Loucy (cell line): ENCODE results near the gene CD28.

Experiments used
- H2AFZ ChIP-seq: fragments of 200-600 bp; sonication (generic); 2 replicates; pipeline ENCODE4 v1.6.0; 2016; ENCODE audit warnings: antibody characterized with exemption, mild to moderate bottlenecking, low read length, moderate library complexity
- H3F3A ChIP-seq: fragments of 200-600 bp; 2 replicates; pipeline ENCODE4 v1.6.0; 2016; ENCODE audit warnings: antibody characterized with exemption, low read depth, mild to moderate bottlenecking
- H3K27me3 ChIP-seq: fragments of 200-600 bp; sonication (generic); 2 replicates; pipeline ENCODE4 v1.6.1; 2014; ENCODE audit warnings: low read length, mild to moderate bottlenecking; ENCODE audit not compliant: insufficient read depth, poor library complexity, severe bottlenecking
- H3K36me3 ChIP-seq: fragments of 200-600 bp; sonication (generic); 2 replicates; pipeline ENCODE4 v1.6.1; 2016; ENCODE audit warnings: low read length; ENCODE audit not compliant: insufficient read depth
- H3K4me1 ChIP-seq: fragments of 200-600 bp; sonication (generic); 2 replicates; pipeline ENCODE4 v1.5.1; 2014; ENCODE audit warnings: low read length, mild to moderate bottlenecking; ENCODE audit not compliant: insufficient read depth, poor library complexity, severe bottlenecking
- H3K4me2 ChIP-seq: fragments of 200-600 bp; sonication (generic); 2 replicates; pipeline ENCODE4 v1.6.0; 2014; ENCODE audit warnings: antibody characterized with exemption, low read length, low read depth, mild to moderate bottlenecking; ENCODE audit not compliant: poor library complexity, severe bottlenecking
- H3K4me3 ChIP-seq: fragments of 200-600 bp; sonication (generic); 2 replicates; pipeline ENCODE4 v1.5.1; 2014; ENCODE audit warnings: low read length, mild to moderate bottlenecking, mixed read lengths; ENCODE audit not compliant: poor library complexity, severe bottlenecking
- H3K79me2 ChIP-seq: fragments of 200-600 bp; sonication (generic); 2 replicates; pipeline ENCODE4 v1.6.1; 2014; ENCODE audit warnings: low read length; ENCODE audit not compliant: insufficient read depth
- H3K9ac ChIP-seq: fragments of 200-600 bp; sonication (generic); 2 replicates; pipeline ENCODE4 v1.6.0; 2014; ENCODE audit warnings: mild to moderate bottlenecking, low read depth, low read length, moderate library complexity; ENCODE audit not compliant: poor library complexity, severe bottlenecking
- H3K9me2 ChIP-seq: fragments of 200-600 bp; sonication (generic); replicated peaks from 2 replicates; pipeline ENCODE4 v1.6.1; 2016; ENCODE audit warnings: low read depth, low read length, mixed read lengths
- H3K9me3 ChIP-seq: fragments of 200-600 bp; sonication (generic); 2 replicates; pipeline ENCODE4 v1.6.1; 2014; ENCODE audit warnings: mild to moderate bottlenecking, antibody characterized with exemption, low read length, low read depth; ENCODE audit not compliant: insufficient read depth
- H4K20me1 ChIP-seq: fragments of 200-600 bp; sonication (generic); 2 replicates; pipeline ENCODE4 v1.6.0; 2014; ENCODE audit warnings: antibody characterized with exemption, low read length, mild to moderate bottlenecking; ENCODE audit not compliant: insufficient read depth, poor library complexity, severe bottlenecking
- EZH2phosphoT487 ChIP-seq: fragments of 200-600 bp; IDR thresholded peaks from 2 replicates; pipeline ENCODE4 v1.6.1; 2018; ENCODE audit warnings: antibody characterized with exemption, mild to moderate bottlenecking, moderate library complexity, borderline replicate concordance
- TF ChIP-seq, protein P1 (sequence below): fragments of 200-600 bp; sonication (generic); conservative IDR thresholded peaks from 2 replicates; pipeline ENCODE4 v1.5.1; 2014; ENCODE audit warnings: mild to moderate bottlenecking, antibody characterized with exemption, low read length

Gene CD28

DNA sequence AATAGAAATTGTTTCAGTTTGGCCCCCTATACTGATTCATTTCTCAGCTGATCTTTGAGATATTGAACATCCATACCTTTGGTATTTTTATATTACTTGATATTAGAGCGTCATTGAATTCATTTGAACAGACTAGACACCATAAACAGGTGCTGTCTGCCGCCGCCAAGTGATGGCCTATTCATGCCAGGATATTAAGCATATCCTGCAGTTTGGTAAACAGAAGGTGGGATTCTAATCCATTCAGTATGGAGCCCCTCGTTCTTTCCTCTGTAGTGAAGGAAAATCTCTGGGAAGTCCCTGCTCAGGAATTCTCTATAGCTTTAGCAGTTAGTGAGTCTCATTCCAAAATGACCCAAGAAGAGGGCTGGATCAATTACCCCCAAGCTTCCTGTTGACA lies 23.0 kb upstream of the CD28 start:
- no peak overlapping the region for H3K9ac ChIP-seq
- no peaks in the 10 kb centered on the region for H3K9me2 ChIP-seq
- no peaks in the 10 kb centered on the region for H3K79me2 ChIP-seq
- peaks cover 23% of the 10 kb centered on the region for H3K4me1 ChIP-seq
- H3K4me3 ChIP-seq = no peak overlapping the region
- H3K4me2 ChIP-seq = no peak overlapping the region
- no peaks in the 10 kb centered on the region for H3F3A ChIP-seq
- H2AFZ ChIP-seq = no peak overlapping the region
- H3K9me3 ChIP-seq = no peaks in the 10 kb centered on the region
- no peaks in the 10 kb centered on the region for H4K20me1 ChIP-seq
- no peaks in the 10 kb centered on the region for H3K36me3 ChIP-seq
- TF ChIP-seq EZH2phosphoT487 = no peak
- TF ChIP-seq, protein P1, sequence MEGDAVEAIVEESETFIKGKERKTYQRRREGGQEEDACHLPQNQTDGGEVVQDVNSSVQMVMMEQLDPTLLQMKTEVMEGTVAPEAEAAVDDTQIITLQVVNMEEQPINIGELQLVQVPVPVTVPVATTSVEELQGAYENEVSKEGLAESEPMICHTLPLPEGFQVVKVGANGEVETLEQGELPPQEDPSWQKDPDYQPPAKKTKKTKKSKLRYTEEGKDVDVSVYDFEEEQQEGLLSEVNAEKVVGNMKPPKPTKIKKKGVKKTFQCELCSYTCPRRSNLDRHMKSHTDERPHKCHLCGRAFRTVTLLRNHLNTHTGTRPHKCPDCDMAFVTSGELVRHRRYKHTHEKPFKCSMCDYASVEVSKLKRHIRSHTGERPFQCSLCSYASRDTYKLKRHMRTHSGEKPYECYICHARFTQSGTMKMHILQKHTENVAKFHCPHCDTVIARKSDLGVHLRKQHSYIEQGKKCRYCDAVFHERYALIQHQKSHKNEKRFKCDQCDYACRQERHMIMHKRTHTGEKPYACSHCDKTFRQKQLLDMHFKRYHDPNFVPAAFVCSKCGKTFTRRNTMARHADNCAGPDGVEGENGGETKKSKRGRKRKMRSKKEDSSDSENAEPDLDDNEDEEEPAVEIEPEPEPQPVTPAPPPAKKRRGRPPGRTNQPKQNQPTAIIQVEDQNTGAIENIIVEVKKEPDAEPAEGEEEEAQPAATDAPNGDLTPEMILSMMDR = no peak
- no peaks in the 10 kb centered on the region for H3K27me3 ChIP-seq

DNA sequence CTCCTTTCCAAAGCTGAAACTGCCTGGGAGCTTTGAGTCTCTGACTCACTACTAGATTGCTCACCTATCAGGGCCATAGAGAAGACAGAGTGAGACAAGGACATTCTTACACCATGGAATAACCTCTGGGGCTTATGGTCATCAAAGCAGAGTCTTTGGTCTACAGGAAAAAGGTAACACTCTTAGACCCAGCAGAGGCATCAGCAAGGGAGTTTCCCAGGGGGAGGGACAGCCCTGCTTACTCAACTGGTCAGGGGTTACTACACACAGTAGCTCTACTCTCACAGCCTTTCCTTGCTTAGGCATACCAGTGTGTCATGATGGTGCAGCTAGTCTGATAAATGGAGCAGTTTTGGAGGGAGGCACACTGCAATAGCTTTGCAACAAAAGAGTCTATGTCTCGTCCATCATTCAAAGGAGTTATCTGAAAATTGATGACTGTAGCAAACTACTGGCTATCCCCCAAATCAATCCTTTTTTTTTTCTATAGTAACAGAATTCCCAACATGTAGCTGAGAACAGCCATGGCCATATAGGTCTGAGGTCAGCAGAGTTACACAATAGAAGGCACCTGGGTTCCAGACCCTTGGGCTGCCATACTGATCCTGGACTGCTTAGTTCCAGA lies 22.4 kb upstream of the CD28 start:
- H3K4me2 ChIP-seq = no peak overlapping the region
- H3F3A ChIP-seq = no peaks in the 10 kb centered on the region
- peaks cover 26% of the 10 kb centered on the region for H3K4me1 ChIP-seq
- H4K20me1 ChIP-seq = no peaks in the 10 kb centered on the region
- no peaks in the 10 kb centered on the region for H3K36me3 ChIP-seq
- H3K27me3 ChIP-seq = no peaks in the 10 kb centered on the region
- no peak overlapping the region for H3K4me3 ChIP-seq
- no peaks in the 10 kb centered on the region for H3K9me2 ChIP-seq
- TF ChIP-seq EZH2phosphoT487 = no peak
- TF ChIP-seq, protein P1 = no peak
- no peak overlapping the region for H3K9ac ChIP-seq
- H3K9me3 ChIP-seq = no peaks in the 10 kb centered on the region
- H3K79me2 ChIP-seq = no peaks in the 10 kb centered on the region
- H2AFZ ChIP-seq = no peak overlapping the region

DNA sequence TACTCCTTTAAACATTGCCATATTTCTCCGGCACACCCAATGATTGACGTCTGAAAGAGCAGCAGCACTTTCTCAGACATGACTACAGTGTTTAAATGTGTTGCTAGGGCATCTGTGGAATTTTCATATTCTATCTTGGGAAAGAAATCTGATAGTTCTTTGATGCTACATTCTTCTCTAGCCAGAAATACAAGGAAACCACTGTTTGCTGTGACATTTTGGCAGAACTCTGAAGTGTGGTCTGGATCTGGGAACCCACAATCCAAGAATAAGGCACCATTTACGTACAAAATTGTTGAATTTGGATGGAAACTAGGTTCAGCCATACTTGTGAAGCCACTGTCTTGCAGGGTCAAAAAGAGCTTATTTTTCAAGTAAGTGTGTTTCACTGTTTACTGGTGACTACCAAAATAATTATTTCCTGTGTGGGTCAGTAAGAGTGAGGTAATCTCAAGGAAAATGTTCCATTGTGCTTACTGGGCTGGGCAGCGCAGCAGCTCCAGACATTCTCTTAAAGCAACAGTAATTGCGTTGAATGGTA lies 21.3 kb upstream of the CD28 start:
- Histone ChIP-seq H3K4me3 (no peak overlapping the region), H3K36me3 (no peaks in the 10 kb centered on the region), H3K9me3 (no peaks in the 10 kb centered on the region), H3K27me3 (no peaks in the 10 kb centered on the region), H4K20me1 (no peaks in the 10 kb centered on the region), H3K4me1 (peaks cover 37% of the 10 kb centered on the region), H3K4me2 (no peak overlapping the region), H3K9ac (no peak overlapping the region), H2AFZ (no peak overlapping the region), H3F3A (no peaks in the 10 kb centered on the region), H3K9me2 (no peaks in the 10 kb centered on the region), H3K79me2 (no peaks in the 10 kb centered on the region)
- TF ChIP-seq, protein P1 = no peak
- no peak for TF ChIP-seq EZH2phosphoT487
